Activated CD8-positive, alpha-beta T cell treated with anti-CD3 and anti-CD28 coated beads, Interleukin-2, amount 10 ng/mL, durations not matched to agents 7 days and 5 days (primary cell): Measurements from ENCODE around the gene MUC2. TPM values are rescaled to one million over a fixed set of nuclear protein-coding genes. Genes with fewer than 3 reads are reported as not detected.

ENCODE experiments used
- ATAC-seq: fragments of 150-1000 bp; cut with Tn5 transposase; one replicate; pipeline ENCODE4 v1.10.0; 2021; ENCODE audit warnings: moderate library complexity
- CTCF ChIA-PET: fragments of 350-600 bp; sonication (Branson Sonifier 250); formaldehyde crosslinking; loops from one replicate; lab custom pipeline; 2021; ENCODE audit warnings: antibody characterized with exemption; lab: Charles Lee
- POLR2A ChIA-PET: fragments of 350-600 bp; sonication (Branson Sonifier 250); formaldehyde crosslinking; loops from one replicate; lab custom pipeline; 2021; ENCODE audit warnings: antibody characterized with exemption; lab: Charles Lee
- DNase-seq: peaks from one replicate; pipeline ENCODE4 v3.0.0-alpha.2; 2020
- H3K27ac Mint-ChIP-seq: one replicate; pipeline ENCODE4 v1.8.0; 2021; ENCODE audit warnings: mild to moderate bottlenecking, mixed read lengths
- H3K27me3 Mint-ChIP-seq: one replicate; pipeline ENCODE4 v1.8.0; 2021; ENCODE audit warnings: low read depth, mixed read lengths
- H3K36me3 Mint-ChIP-seq: one replicate; pipeline ENCODE4 v1.8.0; 2021; ENCODE audit warnings: low read depth, mixed read lengths
- H3K4me1 Mint-ChIP-seq: one replicate; pipeline ENCODE4 v1.8.0; 2021; ENCODE audit warnings: low read depth, mixed read lengths
- H3K4me3 Mint-ChIP-seq: one replicate; pipeline ENCODE4 v1.8.0; 2021; ENCODE audit warnings: mild to moderate bottlenecking, mixed read lengths
- H3K9me3 Mint-ChIP-seq: one replicate; pipeline ENCODE4 v1.8.0; 2022; ENCODE audit warnings: mixed read lengths; ENCODE audit not compliant: insufficient read depth
- total RNA-seq, 2 experiments: library from RNA; stranded (reverse); gene quantifications; one replicate each; pipeline ENCODE4 v1.2.3, GENCODE V29; 2021

The MUC2 gene
- total RNA-seq, 2 experiments from 2014 or later: not detected

DNA sequence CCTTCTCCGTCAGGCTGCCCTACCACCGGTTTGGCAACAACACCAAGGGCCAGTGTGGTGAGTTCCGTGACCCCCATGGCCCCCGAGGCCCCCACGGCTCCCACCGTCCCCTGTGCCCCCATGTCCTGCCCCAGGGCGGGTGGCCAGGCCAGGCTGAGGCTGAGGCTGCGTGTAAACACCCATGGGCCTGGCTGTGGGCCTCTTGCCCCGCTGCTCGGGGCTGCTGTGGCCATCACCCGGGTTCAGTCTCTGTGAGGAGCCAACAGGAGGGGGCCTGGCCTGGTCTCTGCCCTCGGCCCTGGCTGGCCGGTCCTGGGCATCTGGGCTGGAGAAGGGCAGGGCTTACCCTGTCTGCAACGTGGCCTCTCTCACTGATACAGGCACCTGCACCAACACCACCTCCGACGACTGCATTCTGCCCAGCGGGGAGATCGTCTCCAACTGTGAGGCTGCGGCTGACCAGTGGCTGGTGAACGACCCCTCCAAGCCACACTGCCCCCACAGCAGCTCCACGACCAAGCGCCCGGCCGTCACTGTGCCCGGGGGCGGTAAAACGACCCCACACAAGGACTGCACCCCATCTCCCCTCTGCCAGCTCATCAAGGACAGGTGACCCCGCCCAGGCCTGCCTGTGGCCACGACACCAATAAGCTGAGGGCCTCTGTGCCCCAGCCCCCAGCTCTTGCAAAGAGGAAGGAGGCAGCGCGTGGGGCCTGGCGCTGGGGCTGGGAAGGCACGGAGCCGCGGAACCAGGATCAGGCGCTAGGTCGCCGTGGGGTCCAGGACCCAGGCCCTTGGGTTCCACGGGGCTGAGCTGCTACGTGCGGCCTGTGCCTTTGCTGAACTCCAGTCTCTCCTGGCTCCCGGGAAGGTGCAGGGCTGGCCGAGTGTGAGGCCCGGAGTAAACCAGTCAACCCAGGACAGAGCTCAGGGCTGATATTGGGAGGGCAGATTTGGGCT is 29.0 kb downstream of the MUC2 start:
- H3K27ac Mint-ChIP-seq: no peak overlapping the region
- DNase-seq (no peak), ATAC-seq (no peak)
- H3K4me3 Mint-ChIP-seq: no peak overlapping the region
- no peaks in the 10 kb centered on the region for H3K36me3 Mint-ChIP-seq
- H3K27me3 Mint-ChIP-seq: no peaks in the 10 kb centered on the region
- no peaks in the 10 kb centered on the region for H3K4me1 Mint-ChIP-seq
- CTCF ChIA-PET: no interaction called here
- H3K9me3 Mint-ChIP-seq: no peaks in the 10 kb centered on the region
- POLR2A ChIA-PET: no interaction called here

DNA sequence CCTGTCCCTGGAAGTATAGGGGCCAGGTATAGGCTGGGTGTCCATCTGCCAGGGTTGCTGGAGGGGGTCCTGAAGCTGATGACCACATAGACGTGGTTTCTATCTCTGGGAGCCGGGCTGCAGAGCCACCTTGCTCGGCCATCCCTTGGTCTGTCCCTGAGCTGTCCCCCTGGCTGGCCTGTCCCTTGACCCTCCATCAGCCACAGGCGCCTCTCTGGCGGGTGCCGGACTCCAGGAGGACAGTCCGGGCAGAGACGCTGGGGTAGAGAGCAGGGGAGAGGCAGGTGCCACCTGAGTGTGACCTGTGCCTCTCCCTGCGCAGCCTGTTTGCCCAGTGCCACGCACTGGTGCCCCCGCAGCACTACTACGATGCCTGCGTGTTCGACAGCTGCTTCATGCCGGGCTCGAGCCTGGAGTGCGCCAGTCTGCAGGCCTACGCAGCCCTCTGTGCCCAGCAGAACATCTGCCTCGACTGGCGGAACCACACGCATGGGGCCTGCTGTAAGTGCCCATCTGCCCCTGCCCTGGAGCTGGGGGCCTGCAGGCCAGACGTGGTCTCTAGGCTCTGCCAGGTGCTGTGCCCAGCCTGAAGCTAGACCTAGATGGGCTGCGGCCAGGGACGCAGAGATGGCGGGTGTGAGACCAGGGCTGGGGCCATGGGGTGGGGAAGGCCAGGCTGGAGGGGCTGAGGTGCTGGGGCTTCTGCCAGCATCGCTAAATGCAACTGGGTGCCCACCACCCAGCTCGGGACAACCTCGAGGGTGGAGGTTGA is 29.9 kb downstream of the MUC2 start:
- no peak overlapping the region for H3K4me3 Mint-ChIP-seq
- ChIA-PET POLR2A (no interaction called here), CTCF (no interaction called here)
- DNase-seq (no peak), ATAC-seq (no peak)
- H3K27me3 Mint-ChIP-seq: no peaks in the 10 kb centered on the region
- no peaks in the 10 kb centered on the region for H3K4me1 Mint-ChIP-seq
- no peaks in the 10 kb centered on the region for H3K36me3 Mint-ChIP-seq
- H3K9me3 Mint-ChIP-seq: no peaks in the 10 kb centered on the region
- H3K27ac Mint-ChIP-seq: no peak overlapping the region

DNA sequence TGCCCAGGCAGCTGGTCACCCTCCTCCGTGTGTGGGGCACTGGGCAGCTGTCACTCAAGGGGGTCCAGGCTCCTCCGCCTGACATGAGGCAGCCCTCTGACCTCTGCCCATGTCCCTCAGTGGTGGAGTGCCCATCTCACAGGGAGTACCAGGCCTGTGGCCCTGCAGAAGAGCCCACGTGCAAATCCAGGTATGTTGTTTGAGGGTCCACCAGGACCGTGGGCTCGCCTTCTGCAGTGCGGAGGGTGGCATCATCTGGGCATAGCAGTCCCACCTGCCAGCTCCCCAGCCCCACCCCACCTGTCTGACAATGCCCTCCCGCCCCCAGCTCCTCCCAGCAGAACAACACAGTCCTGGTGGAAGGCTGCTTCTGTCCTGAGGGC is 30.5 kb downstream of the MUC2 start:
- DNase-seq (no peak), ATAC-seq (no peak)
- ChIA-PET CTCF (no interaction called here), POLR2A (no interaction called here)
- Mint-ChIP-seq H3K4me1 (no peaks in the 10 kb centered on the region), H3K4me3 (no peak overlapping the region), H3K9me3 (no peaks in the 10 kb centered on the region), H3K27me3 (no peaks in the 10 kb centered on the region), H3K27ac (no peak overlapping the region), H3K36me3 (no peaks in the 10 kb centered on the region)

DNA sequence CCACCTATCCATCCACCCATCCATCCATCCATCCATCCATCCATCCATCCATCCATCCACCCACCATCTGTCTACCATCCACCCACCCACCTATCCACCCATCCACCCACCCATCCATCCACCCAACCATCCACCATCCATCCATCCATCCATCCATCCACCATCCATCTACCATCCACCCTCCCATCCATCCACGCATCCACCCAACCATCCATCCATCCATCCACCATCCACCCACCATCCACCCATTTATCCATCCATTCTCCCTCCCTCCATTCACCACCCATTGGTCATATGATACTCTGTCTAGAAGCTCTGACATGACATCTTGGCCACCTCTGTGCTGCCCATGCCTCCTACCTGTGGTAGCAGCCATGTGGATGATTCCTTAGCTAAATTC is 31.7 kb downstream of the MUC2 start:
- no peaks in the 10 kb centered on the region for H3K9me3 Mint-ChIP-seq
- H3K4me3 Mint-ChIP-seq: no peak overlapping the region
- ATAC-seq: no peak
- CTCF ChIA-PET: no interaction called here
- H3K36me3 Mint-ChIP-seq: no peaks in the 10 kb centered on the region
- no peaks in the 10 kb centered on the region for H3K4me1 Mint-ChIP-seq
- POLR2A ChIA-PET: no interaction called here
- no peaks in the 10 kb centered on the region for H3K27me3 Mint-ChIP-seq
- no peak overlapping the region for H3K27ac Mint-ChIP-seq
- DNase-seq: no peak

DNA sequence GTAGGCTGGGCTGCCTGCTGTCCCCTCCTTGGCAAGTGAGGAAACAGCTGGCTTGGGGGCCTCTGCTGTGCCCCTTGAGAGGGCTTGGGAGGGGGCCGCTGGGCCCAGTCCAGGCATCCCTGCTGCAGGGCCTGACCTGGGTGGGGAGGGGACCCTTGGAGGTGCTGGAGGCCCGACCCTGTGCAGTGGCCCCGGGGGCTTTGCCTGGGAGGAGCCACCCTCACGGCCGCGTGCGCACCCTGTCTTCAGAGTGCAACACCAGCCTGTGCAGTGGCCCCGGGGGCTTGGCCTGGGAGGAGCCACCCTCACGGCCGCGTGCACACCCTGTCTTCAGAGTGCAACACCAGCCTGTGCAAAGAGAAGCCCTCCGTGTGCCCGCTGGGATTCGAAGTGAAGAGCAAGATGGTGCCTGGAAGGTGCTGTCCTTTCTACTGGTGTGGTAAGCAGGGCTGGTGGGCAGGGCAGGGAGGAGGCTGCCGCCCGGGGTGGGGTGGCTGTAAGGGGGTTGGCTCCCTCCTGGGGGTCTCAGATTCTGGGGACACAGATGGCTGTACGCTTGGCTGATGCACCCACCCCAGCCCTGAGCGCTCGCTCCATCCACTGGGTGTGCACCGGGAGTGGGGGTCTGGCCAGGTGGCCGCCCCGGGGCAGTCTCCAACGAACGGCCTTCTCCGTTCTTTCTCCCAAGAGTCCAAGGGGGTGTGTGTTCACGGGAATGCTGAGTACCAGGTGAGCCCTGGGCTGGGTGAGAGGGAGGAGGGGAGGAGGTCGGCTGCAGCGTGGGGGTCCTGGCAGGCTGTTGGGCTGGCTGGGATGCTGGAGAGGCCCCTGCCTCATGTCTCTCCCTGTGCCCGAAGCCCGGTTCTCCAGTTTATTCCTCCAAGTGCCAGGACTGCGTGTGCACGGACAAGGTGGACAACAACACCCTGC is 32.9 kb downstream of the MUC2 start:
- POLR2A ChIA-PET: no interaction called here
- H3K4me3 Mint-ChIP-seq: no peak overlapping the region
- no peaks in the 10 kb centered on the region for H3K4me1 Mint-ChIP-seq
- no peak for DNase-seq
- H3K36me3 Mint-ChIP-seq: no peaks in the 10 kb centered on the region
- no peaks in the 10 kb centered on the region for H3K9me3 Mint-ChIP-seq
- H3K27me3 Mint-ChIP-seq: no peaks in the 10 kb centered on the region
- CTCF ChIA-PET: no interaction called here
- H3K27ac Mint-ChIP-seq: no peak overlapping the region
- ATAC-seq: no peak

DNA sequence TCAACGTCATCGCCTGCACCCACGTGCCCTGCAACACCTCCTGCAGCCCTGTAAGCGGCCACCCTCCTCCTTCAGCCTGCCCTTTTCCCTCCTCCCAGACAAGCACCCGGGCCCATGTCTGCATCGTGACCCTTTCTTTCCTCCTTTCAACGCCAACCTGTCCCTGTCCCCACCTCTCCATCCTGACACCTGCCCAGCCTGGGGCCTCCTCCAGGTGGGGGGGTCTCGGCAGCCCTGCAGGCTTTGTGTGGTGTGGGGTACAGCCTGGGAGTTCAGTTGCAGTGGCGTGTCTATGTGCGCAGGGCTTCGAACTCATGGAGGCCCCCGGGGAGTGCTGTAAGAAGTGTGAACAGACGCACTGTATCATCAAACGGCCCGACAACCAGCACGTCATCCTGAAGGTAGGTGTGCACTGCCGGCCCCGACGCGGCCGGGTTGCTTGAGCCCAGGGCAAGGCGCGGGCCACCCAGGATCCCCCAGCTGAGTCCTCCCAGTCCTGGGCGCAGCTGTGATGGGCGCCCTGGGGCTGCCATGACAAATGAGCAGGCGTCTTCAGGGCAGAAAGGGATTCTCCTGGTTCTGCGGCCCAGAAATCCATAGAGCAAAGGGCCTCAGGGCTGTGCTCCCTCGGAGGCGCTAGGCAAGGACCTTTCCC is 33.7 kb downstream of the MUC2 start:
- Mint-ChIP-seq H3K27ac (no peak overlapping the region), H3K4me3 (no peak overlapping the region), H3K36me3 (no peaks in the 10 kb centered on the region), H3K4me1 (no peaks in the 10 kb centered on the region), H3K9me3 (no peaks in the 10 kb centered on the region), H3K27me3 (no peaks in the 10 kb centered on the region)
- POLR2A ChIA-PET: no interaction called here
- ATAC-seq (no peak), DNase-seq (no peak)
- CTCF ChIA-PET: no interaction called here

DNA sequence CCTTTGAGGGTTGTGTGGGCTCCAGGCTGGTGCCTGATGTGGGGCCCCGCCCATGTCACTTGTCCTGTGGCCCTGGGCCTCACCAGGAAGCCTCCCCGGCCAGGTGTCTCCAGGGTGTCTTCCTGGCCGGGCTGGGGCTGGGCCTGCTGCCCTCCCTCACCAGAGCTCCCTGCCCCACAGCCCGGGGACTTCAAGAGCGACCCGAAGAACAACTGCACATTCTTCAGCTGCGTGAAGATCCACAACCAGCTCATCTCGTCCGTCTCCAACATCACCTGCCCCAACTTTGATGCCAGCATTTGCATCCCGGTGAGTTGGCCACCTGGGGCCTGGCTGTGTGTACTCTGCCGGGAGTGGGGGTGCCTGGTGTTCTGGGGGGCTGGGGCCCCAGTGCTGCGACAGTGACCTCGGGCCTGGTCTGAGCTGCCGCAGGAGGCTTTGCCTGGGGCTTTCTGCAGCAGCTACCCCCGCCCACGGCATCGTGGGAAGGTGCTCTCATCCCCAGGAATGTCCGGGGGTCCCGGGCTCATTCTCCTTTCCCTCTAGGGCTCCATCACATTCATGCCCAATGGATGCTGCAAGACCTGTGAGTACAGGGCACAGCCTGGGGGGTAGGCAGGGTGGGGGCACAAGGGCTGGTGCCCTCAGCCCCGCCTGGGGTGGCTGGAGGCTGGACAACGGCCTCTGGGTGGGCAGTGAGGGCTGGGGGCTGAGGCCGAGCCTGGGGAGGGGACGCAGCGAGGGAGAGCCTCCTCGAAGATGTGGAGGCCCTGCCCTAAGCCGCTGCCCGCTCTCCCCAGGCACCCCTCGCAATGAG is 34.6 kb downstream of the MUC2 start:
- CTCF ChIA-PET: no interaction called here
- Mint-ChIP-seq H3K4me1 (no peaks in the 10 kb centered on the region), H3K36me3 (no peaks in the 10 kb centered on the region), H3K27ac (no peak overlapping the region), H3K4me3 (no peak overlapping the region), H3K27me3 (no peaks in the 10 kb centered on the region), H3K9me3 (no peaks in the 10 kb centered on the region)
- POLR2A ChIA-PET: no interaction called here
- ATAC-seq (no peak), DNase-seq (no peak)

DNA sequence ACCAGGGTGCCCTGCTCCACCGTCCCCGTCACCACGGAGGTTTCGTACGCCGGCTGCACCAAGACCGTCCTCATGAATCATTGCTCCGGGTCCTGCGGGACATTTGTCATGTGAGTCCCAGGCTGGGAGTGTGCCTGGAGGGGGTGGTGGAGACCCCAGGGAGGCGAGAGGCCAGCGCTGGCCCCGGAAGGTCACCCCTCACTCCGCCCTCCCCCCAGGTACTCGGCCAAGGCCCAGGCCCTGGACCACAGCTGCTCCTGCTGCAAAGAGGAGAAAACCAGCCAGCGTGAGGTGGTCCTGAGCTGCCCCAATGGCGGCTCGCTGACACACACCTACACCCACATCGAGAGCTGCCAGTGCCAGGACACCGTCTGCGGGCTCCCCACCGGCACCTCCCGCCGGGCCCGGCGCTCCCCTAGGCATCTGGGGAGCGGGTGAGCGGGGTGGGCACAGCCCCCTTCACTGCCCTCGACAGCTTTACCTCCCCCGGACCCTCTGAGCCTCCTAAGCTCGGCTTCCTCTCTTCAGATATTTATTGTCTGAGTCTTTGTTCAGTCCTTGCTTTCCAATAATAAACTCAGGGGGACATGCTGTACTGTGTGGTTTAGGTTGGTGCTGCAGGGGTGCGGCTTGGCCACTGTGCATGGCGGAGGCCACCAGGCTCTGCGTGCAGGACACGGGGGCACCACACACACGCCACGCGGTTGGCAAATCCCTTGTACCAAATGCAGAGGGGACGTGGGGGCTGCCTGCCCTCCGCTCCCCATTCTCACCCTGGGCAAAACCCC is 35.4 kb downstream of the MUC2 start:
- CTCF ChIA-PET: no interaction called here
- Mint-ChIP-seq H3K4me1 (no peaks in the 10 kb centered on the region), H3K4me3 (no peak overlapping the region), H3K9me3 (no peaks in the 10 kb centered on the region), H3K27me3 (no peaks in the 10 kb centered on the region), H3K36me3 (no peaks in the 10 kb centered on the region), H3K27ac (no peak overlapping the region)
- POLR2A ChIA-PET: no interaction called here
- no peak for ATAC-seq
- no peak for DNase-seq

DNA sequence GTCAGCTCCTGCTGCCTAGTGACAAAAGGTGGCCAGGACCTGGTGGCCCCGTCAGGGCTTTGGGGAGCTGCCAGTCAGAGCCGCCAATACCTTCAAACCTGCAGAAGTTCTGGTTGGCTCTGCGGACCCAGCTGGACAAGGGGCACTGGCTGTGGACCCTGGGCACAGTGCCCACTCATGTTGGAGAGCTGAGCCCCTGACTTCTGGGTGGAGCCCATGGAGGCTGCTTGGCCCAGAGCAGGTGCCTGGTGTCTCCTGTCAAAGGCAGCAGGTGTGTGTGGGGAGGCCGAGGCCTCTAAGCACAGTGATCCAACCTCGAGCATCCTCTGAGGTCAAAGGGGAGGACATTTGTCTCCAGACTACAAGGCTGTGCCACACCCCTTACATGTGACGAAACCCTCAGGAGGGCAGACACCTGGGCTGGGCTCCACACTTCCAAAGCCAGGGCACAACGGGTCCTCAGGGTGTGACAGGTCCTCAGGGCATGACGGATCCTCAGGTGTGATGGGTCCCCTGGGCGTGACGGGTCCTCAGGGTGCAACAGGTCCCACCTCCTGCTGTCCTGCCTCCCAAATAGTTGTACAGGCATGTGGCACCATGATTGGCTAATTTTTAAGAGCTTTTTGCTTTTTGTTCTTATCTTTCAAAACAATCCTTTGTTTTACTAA is 37.0 kb downstream of the MUC2 start:
- Mint-ChIP-seq H3K27me3 (no peaks in the 10 kb centered on the region), H3K27ac (no peak overlapping the region), H3K4me1 (no peaks in the 10 kb centered on the region), H3K9me3 (no peaks in the 10 kb centered on the region), H3K36me3 (no peaks in the 10 kb centered on the region), H3K4me3 (no peak overlapping the region)
- no peak for ATAC-seq
- ChIA-PET CTCF (no interaction called here), POLR2A (no interaction called here)
- no peak for DNase-seq
